Gastroesophageal sphincter (tissue), 3 donors: ENCODE results near the gene KXD1.

Source experiments
- POLR2A ChIP-seq, 2 donors: fragments of 450-650 bp; IDR thresholded peaks; one replicate each; pipeline ENCODE4 v1.6.1; 2017; ENCODE audit warnings: antibody characterized with exemption in 2 of 2, mild to moderate bottlenecking in 2 of 2, moderate library complexity in 1 of 2
- TF ChIP-seq, protein P1 (sequence below), 4 experiments: fragments of 200-600 bp in 2 of 4; fragments of 450-650 bp in 2 of 4; sonication (generic) in 1 of 4; IDR thresholded peaks; one replicate each; pipeline ENCODE4 v1.5.1; 2017 to 2019; ENCODE audit warnings: antibody characterized with exemption in 4 of 4, mild to moderate bottlenecking in 2 of 4, moderate library complexity in 2 of 4

DNA sequence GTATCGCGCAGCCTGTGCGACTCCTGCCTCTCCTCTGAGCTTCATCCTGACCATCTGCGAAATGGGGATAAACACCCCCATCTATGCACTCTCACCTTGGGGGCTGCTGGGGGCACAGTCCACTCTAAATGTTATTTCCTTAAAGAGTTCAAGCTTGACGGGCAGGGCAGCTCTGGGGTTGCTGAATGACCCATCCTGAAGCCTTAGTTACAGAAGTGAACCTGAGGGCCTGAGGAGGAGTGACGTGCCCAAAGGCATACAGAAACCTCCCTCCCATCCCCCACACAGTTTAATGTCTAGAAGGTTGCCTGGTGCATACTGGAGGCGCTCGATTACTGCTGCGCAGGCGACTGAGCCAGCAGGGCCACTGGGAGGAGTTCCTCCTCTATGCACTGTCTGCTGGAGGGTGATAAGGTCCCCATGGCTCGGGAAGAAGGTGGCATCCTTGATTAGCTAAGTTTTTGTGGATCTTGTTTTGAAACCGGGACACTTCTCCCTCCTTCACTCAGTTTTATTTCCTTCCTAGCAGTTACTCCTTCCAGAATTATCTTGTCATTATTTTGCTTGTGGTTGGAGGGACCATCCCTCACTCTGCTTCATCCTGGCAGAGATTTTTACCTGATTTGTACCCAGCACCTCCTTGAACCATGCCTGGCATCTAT is 13.7 kb upstream of the KXD1 start:
- TF ChIP-seq, protein P1, sequence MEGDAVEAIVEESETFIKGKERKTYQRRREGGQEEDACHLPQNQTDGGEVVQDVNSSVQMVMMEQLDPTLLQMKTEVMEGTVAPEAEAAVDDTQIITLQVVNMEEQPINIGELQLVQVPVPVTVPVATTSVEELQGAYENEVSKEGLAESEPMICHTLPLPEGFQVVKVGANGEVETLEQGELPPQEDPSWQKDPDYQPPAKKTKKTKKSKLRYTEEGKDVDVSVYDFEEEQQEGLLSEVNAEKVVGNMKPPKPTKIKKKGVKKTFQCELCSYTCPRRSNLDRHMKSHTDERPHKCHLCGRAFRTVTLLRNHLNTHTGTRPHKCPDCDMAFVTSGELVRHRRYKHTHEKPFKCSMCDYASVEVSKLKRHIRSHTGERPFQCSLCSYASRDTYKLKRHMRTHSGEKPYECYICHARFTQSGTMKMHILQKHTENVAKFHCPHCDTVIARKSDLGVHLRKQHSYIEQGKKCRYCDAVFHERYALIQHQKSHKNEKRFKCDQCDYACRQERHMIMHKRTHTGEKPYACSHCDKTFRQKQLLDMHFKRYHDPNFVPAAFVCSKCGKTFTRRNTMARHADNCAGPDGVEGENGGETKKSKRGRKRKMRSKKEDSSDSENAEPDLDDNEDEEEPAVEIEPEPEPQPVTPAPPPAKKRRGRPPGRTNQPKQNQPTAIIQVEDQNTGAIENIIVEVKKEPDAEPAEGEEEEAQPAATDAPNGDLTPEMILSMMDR (IDR thresholded peaks at IDR 0.05): no peak
- no peak for TF ChIP-seq POLR2A (IDR thresholded peaks at IDR 0.05)
